ENCODE results near the gene TUBA1A.

DNA sequence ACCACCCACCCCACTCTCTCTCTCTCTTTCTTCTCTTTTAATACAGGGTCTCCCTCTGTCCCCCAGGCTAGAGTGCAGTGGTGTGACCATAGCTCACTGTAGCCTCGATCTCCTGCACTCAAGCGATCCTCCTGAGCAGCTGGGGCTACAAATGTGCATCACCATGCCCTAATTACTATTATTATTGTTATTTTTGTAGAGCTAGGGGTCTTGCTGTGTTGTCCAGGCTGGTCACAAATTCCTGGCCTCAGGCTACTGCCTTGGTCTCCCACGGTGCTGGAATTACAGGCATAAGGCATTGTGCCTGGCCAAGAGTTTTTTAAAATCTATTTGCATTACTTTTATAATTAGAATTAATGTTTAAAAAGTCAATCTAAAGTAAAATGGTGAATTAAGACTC is 34.7 kb downstream of the TUBA1A start:
- no peak for TF ChIP-seq EZH2phosphoT487 (IDR thresholded peaks at IDR 0.05; ENCODE audit: insufficient read depth, low read depth)
- no peak for TF ChIP-seq EZH2 (IDR thresholded peaks at IDR 0.05; ENCODE audit: insufficient read depth, poor library complexity, severe bottlenecking)

All from GM23248 (cell line).